Activated T-cell treated with anti-CD3 and anti-CD28 coated beads, Interleukin-2, amount 50 U/mL, for 4 hours (primary cell): ENCODE results near the gene ALOX15B. TPM values are rescaled to one million over a fixed set of nuclear protein-coding genes. Genes with fewer than 3 reads are reported as not detected.
"Not testable (repeated sequence)": the region's sequence is repeated elsewhere in the genome, so short reads cannot be mapped to it uniquely, and the experiment has no call there.

Experiments used
- ATAC-seq, 2 donors: fragments of 200-7000 bp; cut with Tn5 transposase; one replicate each; pipeline ENCODE4 v1.10.0; 2021
- DNase-seq: peaks from one replicate; pipeline ENCODE4 v3.0.0-alpha.2; 2020
- H3K27me3 Mint-ChIP-seq: one replicate; pipeline ENCODE4 v1.8.0; 2021; ENCODE audit warnings: low read depth, mixed read lengths
- H3K36me3 Mint-ChIP-seq: one replicate; pipeline ENCODE4 v1.8.0; 2022; ENCODE audit warnings: mixed read lengths; ENCODE audit not compliant: insufficient read depth
- H3K4me1 Mint-ChIP-seq: one replicate; pipeline ENCODE4 v1.8.0; 2021; ENCODE audit warnings: low read depth, mixed read lengths
- H3K4me3 Mint-ChIP-seq: one replicate; pipeline ENCODE4 v1.8.0; 2021; ENCODE audit warnings: mild to moderate bottlenecking, moderate library complexity, mixed read lengths
- H3K9me3 Mint-ChIP-seq: one replicate; pipeline ENCODE4 v1.8.0; 2021; ENCODE audit warnings: mixed read lengths
- total RNA-seq, 3 donors: library from RNA; stranded (reverse); gene quantifications; one replicate each; pipeline ENCODE4 v1.2.1, GENCODE V29; 2021

ALOX15B gene
- total RNA-seq, 3 donors from 2014 or later = 0.14 TPM; not detected in 2

DNA sequence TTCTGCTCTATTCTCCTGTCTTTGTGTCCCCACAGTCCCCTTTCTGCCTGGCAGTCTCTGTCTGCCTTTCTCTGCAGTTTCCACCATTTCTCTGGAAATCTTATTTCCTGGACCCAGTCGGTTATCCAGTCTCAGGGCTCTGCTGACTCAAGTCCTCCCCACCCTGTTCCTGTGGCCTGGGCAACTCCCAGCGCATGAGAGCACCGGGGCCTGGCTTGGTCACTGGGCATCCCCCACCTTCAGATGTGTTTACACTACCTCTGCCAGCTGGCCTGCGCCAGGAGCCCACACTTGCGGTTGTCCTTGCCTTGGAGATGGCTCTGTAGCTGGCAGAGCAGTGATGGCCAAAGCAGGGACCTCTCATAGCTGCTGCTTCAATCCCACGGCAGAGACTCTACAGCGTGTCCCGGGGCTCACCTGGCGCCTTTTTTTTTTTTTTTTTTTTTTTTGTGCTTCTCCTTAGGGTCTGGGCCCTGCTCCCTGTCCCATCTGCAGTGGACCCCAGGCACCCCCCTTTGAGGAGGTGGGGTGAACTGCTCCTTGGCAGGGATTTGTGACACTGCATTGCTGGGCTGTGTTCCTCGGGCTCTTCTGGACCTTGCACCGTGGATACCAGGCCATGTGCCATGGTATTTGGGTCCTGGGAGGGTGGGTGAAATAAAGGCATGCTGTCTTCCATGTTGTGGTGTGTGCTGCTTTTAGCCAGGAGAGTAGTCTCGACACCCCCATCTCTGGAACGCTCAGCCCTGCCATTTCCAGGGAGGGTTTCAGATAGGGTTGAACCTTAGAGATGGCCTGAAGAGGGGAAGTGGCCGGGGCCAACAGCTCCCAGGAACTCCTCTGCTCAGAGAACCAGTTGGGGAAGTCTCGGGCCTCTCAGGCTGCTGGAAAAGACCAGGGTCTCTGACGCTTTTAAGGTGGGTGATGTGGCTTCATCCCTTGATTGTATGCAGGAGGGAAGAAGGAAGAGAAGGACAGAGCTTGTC is 18.9 kb upstream of the ALOX15B start:
- Mint-ChIP-seq H3K9me3 (no peaks in the 10 kb centered on the region), H3K4me3 (no peak overlapping the region), H3K36me3 (no peaks in the 10 kb centered on the region), H3K4me1 (peaks cover 3% of the 10 kb centered on the region), H3K27me3 (peaks cover 20% of the 10 kb centered on the region)
- no peak for ATAC-seq
- no peak for DNase-seq

DNA sequence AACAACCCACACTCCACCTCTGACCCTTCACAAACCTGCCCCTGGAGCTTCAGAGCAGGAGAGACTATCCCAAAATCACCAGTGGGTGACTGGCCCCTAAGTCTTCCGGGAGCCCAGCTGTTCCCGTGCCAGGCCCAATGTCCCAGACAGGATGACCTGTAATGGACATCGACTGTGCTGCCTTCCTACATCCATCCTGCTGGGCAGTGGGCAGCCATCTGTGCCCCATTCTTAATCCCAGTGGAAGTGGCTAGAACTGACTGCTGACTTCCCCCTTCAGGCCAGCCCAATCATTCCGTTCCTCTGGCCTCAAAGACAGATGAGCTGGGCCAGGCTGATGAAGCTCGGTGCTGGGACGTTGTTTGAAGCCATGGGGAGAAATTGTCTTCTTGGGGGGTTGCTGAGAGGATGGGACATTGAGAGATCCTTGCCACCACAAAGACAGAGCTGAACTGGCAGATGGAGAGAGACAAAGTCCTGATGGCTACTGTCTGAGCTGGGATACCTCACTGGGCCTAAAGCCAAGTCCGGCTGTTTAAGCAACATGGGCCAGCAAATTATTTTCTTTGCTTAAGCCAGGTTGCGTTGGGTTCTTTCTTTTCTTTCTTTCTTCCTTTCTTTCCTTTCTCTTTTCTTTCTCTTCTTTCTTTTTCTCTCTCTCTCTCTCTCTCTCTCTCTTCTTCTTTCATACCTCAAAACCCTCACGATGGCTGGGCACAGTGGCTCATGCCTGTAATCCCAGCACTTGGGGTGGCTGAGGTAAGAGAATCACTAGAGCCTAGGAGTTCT is 17.9 kb upstream of the ALOX15B start:
- peaks cover 18% of the 10 kb centered on the region for H3K27me3 Mint-ChIP-seq

DNA sequence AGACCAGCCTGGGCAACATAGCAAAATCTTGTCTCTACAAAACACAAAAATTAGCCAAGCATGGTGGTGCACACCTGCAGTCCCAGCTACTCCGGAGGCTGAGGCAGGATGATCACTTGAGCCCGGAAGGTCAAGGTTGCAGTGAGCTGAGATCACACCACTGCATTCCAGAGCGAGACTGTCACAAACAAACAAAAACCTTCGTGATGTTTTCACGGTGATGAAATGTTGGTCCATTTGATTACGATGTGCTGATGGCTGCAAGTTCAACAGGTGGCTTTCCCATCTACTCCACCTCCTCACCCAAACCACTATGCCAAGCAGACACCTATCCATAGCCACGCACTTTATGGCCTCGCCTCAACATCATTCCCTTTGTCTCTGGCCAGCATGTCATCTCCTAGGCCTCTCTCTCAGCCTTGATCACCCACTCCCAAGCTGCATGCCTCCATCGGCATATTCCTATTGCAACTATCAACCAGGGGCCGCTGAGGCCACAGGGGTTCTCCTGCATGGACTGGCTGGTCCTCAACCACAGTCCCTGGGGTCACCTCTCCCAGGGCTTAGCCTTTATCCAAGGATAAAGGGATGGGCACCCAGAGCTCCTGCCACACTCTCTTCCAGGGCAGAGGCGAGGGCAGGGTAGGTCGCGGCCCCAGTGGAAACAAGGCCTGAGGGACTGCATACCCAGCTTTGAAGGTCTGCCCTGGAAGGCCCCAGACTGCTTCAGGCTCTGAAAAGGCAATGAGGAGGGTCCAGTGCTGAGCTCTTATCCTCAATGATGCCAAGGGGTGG is 17.1 kb upstream of the ALOX15B start:
- H3K4me1 Mint-ChIP-seq = no peaks in the 10 kb centered on the region
- H3K9me3 Mint-ChIP-seq = no peaks in the 10 kb centered on the region
- no peak for ATAC-seq
- peaks cover 15% of the 10 kb centered on the region for H3K27me3 Mint-ChIP-seq
- H3K4me3 Mint-ChIP-seq = no peak overlapping the region
- no peaks in the 10 kb centered on the region for H3K36me3 Mint-ChIP-seq
- no peak for DNase-seq

More for the DNA sequence above, 17.9 kb upstream of the ALOX15B start:
- DNase-seq (no peak), ATAC-seq (no peak)
- Mint-ChIP-seq H3K36me3 (no peaks in the 10 kb centered on the region), H3K4me1 (peaks cover 3% of the 10 kb centered on the region), H3K4me3 (no peak overlapping the region), H3K9me3 (no peaks in the 10 kb centered on the region)

DNA sequence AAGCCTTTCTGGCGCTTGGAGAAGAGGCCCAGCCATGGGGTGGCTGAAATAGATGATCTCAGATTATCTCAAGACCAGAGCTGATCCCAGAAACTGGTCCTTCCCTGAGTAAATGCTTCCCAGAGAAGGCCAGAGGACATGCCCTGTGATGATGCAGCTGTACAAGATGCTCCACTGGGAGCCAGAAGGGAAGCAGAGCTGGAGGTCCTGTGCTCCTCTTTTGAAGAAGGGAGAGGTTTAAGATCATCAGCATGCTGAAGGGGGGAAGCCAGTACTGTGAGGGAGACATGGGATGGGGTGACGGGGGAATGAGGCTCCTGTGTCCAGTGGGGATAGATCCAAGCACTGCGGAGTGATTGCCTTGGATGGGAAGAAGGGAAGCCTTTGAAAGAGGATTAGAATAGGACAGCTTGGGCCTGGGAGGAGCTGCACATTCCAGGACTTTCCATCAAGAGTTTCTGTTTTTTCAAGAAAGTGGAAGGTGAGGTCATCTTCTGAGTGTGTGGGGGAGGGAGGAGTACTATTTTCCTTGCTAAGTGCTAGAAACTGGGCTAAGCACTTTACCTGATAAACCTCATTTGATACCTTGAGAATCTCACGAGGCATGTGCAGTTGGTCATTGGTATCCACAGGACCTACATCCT is 16.4 kb upstream of the ALOX15B start:
- DNase-seq (no peak), ATAC-seq (no peak)
- H3K4me1 Mint-ChIP-seq = no peaks in the 10 kb centered on the region
- no peak overlapping the region for H3K4me3 Mint-ChIP-seq
- no peaks in the 10 kb centered on the region for H3K9me3 Mint-ChIP-seq
- peaks cover 13% of the 10 kb centered on the region for H3K27me3 Mint-ChIP-seq
- H3K36me3 Mint-ChIP-seq = no peaks in the 10 kb centered on the region

DNA sequence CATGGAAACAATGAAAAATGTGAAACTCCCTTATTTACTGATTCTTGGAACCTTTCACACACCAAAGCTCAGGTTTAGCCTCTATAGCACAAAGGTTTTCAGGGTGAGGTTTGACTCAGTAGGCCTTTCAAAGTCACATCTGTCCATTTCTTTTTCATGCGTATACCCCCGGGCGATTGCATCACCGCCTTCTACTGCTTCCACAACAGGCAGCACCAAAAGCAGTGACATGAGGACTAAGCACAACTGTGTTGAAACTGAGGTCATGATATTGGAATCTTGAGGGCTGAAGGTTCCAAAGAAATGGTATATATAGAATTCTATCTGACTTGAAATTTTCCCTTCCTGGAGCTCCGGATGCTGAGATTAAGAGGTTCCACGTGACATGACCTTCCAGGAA is 14.7 kb upstream of the ALOX15B start:
- ATAC-seq, H3K36me3 Mint-ChIP-seq, H3K4me3 Mint-ChIP-seq, DNase-seq, H3K9me3 Mint-ChIP-seq, H3K4me1 Mint-ChIP-seq: not testable (repeated sequence)
- H3K27me3 Mint-ChIP-seq = peaks cover 26% of the 10 kb centered on the region

DNA sequence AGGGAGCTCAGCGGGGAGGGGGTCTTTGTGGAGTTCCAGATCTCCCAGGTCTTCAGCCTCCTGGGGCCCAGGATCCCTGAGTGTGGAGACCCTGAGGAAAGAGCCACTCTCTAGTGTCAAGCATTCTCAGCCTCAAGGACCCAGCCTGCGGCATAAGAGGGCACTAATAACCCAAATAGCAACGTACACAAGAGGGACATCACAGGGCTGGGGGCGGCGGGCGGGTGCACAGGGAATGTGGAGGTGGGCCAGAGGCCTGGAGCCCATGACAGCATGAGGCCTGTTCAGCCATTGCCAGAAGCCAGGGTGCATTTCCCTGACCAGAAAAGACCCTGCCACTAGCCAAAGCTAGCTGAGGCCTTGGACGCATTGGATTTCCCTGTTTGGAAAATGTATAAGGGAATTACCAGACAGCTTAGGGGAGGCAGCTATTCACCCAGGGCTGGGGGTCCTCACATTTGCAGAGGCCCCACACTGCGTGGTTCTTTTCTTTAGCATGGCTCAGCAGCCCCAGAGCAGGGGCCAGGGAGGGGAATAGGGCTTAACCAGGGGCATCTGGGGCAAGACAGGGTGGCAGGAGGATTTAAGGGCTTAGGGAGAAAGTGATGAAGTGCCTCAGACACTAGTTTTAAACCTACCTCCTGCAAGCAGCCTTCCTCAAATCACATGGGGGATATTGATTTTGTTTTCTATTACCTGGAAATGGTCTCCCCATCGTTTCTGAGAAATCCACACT is 13.5 kb upstream of the ALOX15B start:
- Mint-ChIP-seq H3K9me3 (no peaks in the 10 kb centered on the region), H3K36me3 (no peaks in the 10 kb centered on the region), H3K4me3 (no peak overlapping the region), H3K27me3 (peaks cover 28% of the 10 kb centered on the region), H3K4me1 (no peaks in the 10 kb centered on the region)
- no peak for ATAC-seq
- no peak for DNase-seq

DNA sequence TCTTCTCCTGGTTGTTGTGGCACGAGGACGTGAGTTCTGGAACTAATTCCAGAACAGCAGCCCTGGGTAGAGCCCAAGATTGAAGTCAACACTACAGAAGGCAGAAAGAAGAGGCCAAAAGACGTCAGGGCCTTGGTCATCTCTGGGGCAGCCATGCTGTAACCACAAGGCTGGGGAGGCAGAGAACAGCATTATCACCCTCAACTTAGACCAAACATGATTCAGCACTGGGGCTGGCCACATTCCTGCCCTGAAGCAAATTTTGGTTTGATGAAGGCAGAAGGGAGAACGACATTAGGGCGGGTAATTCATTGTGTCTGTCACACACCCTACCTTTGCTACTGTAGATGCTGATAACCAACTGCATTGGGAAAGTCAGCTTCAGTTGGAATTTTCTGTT is 9.7 kb upstream of the ALOX15B start:
- no peak for ATAC-seq
- Mint-ChIP-seq H3K27me3 (peaks cover 47% of the 10 kb centered on the region), H3K4me3 (no peak overlapping the region), H3K4me1 (no peaks in the 10 kb centered on the region), H3K36me3 (no peaks in the 10 kb centered on the region), H3K9me3 (no peaks in the 10 kb centered on the region)
- DNase-seq = no peak

DNA sequence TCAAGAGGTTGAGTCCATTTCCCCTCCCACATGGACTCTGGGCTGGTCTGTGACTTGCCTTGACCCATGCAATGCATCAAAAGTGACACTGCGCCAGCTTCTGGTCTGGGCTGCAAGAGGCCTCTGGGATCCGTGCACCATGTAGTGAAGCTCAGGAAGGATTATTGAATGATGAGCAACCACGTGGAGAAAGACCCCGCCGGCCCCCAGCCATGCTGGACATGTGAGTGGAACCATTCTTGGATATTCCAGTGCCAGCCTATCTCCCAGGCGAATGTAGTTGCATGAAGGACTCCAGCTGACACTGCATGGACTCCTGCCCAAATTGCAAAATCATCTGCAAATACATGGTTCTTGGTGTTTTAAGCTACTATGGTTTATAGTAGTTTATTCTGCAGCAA is 7.6 kb upstream of the ALOX15B start:
- Mint-ChIP-seq H3K4me1 (no peaks in the 10 kb centered on the region), H3K9me3 (no peaks in the 10 kb centered on the region), H3K27me3 (peaks cover 41% of the 10 kb centered on the region), H3K36me3 (no peaks in the 10 kb centered on the region), H3K4me3 (no peak overlapping the region)
- ATAC-seq = no peak
- DNase-seq = no peak

DNA sequence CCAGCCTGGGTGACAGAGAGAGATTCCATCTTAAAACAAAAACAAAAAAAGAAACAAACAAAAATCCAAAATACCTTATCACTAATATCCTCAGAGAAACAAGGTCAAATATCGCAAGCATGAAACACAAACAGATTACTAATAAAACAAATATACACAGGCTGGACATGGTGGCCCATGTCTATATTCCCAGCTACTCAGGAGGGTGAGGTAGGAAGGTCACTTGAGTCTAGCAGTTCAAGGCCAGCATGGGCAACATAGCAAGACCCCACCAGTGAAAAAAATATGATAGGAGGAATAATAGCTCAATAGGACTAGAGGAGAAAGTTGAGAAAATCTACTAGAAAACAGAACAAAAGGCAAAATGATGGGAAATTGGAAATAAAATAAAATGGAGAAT is 6.9 kb upstream of the ALOX15B start:
- Mint-ChIP-seq H3K9me3 (no peaks in the 10 kb centered on the region), H3K4me3 (no peak overlapping the region), H3K27me3 (peaks cover 41% of the 10 kb centered on the region), H3K4me1 (no peaks in the 10 kb centered on the region), H3K36me3 (no peaks in the 10 kb centered on the region)
- ATAC-seq (no peak), DNase-seq (no peak)

DNA sequence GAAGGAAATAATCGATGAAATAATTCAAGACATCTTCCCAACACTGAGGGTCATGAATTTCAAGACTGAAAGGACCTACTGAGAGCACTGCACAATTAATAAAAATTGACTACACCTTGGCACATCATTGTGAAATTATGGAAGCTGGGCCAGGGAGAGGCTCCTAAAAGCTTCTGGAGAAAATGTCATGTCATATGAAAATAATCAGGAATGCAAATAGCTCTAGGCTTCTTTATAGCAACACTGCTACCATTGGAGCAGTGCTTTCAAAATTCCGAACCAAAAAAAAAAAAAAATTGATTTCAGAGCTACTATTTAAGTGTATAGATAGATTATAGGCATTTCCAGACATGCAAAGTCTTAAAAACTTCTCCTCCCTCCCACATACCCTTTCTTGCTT is 6.4 kb upstream of the ALOX15B start:
- DNase-seq (no peak), ATAC-seq (no peak)
- Mint-ChIP-seq H3K4me3 (no peak overlapping the region), H3K9me3 (no peaks in the 10 kb centered on the region), H3K36me3 (peaks cover 2% of the 10 kb centered on the region), H3K4me1 (no peaks in the 10 kb centered on the region), H3K27me3 (peaks cover 43% of the 10 kb centered on the region)

DNA sequence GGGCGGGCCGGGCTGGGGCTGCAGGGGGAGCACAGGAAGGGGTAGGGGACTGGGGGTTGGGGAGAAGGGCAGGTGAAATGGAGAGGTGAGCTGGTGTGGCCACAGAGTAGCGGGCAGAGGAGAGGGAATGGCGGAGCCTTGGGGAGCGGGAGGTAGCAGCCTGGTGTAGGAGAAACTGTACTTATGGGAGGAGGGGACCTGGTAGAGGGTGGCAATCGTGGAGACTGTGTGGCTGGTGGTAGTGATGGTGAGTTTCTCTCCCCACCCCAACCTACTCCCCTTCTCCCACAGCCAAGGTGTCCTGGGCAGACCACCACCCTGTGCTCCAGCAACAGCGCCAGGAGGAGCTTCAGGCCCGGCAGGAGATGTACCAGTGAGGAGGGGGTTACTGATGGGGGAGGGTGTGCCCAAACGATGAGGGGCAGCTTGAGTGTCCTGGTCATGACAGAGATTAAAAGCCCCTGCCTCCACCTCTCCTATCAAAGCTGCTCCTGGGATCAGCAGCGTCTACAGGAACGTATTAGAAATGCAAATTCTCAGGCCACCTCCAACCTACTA is 831 bp downstream of the ALOX15B start:
- H3K9me3 Mint-ChIP-seq = no peaks in the 10 kb centered on the region
- H3K27me3 Mint-ChIP-seq = peaks cover 27% of the 10 kb centered on the region
- H3K36me3 Mint-ChIP-seq = peaks cover 2% of the 10 kb centered on the region
- ATAC-seq (no peak), DNase-seq (no peak)
- no peaks in the 10 kb centered on the region for H3K4me1 Mint-ChIP-seq
- H3K4me3 Mint-ChIP-seq = no peak overlapping the region

DNA sequence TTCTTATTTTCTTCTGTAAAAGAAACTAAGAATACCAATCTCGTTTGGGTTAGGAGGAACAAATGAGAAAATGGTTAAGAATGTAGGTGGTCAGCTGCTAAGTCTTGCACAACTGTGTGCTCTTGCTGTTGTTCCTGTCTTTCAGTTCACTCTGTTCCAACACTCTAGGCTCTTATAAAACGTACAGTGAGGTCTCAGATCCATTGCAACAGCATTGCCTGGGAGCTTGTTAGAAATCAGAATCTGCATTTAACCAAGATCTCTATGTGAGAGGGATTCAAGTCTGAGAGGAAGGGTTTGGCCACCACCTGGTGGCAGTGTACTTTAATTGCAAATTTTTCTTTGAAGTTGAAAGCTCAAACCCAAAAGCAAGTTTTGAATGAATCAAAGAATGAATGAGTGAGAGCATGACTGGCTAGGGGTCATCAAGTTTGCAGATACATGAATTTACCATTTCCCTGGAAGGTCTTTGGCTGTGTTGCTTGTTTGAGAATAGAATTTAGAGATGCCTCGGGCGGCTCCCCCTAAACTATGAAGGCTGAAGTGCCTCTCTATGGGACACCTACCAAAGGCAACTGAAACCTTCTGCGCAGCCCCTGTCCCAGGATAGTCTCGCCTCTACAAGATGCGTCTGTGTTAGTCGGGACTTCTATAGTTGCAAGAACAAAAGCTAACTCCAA is 2.5 kb downstream of the ALOX15B start:
- ATAC-seq = peak; percentile 39 to 52
- no peak for DNase-seq
- peaks cover 2% of the 10 kb centered on the region for H3K36me3 Mint-ChIP-seq
- H3K4me3 Mint-ChIP-seq = no peak overlapping the region
- no peaks in the 10 kb centered on the region for H3K9me3 Mint-ChIP-seq
- no peaks in the 10 kb centered on the region for H3K4me1 Mint-ChIP-seq
- peaks cover 30% of the 10 kb centered on the region for H3K27me3 Mint-ChIP-seq

DNA sequence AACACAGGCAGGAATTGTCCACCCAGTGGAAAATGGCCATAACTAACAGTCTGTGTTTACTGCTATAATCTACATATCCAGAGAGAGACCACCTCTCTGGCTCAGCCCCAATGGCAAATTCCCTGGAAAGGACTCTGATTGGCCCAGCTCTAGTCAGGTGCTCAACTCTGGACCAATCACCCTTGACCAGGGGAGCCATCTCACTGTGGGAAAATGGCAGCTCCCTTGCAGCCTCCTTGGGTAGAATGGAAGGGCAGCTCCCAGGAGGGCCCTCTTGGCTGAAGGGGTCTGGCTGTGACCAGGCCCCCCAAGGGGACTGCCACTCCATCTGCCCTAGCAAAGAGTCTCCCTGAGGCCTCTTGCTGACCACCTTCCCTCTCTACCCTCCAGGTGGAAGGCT is 3.1 kb downstream of the ALOX15B start:
- ATAC-seq = no peak
- no peaks in the 10 kb centered on the region for H3K4me1 Mint-ChIP-seq
- peaks cover 30% of the 10 kb centered on the region for H3K27me3 Mint-ChIP-seq
- no peak for DNase-seq
- peaks cover 2% of the 10 kb centered on the region for H3K36me3 Mint-ChIP-seq
- H3K4me3 Mint-ChIP-seq = no peak overlapping the region
- H3K9me3 Mint-ChIP-seq = no peaks in the 10 kb centered on the region
